ENCODE measurements around the gene KCNJ6. TPM values are rescaled to one million over a fixed set of nuclear protein-coding genes. Genes with fewer than 3 reads are reported as not detected.

KCNJ6 gene
- total and polyA plus RNA-seq, 2 experiments from 2014 or later: not detected

GRCh38 chr21:37871121-37871862 lies 45.0 kb downstream of the KCNJ6 start:
- Histone ChIP-seq H3K4me1 (ENCODE audit: low read depth) (no peaks in the 10 kb centered on the region), H3K27ac (no peak overlapping the region), H3K9me3 (ENCODE audit: low read depth) (no peaks in the 10 kb centered on the region), H3K36me3 (no peaks in the 10 kb centered on the region), H3K4me3 (no peak overlapping the region), H3K27me3 (no peaks in the 10 kb centered on the region)
- no peak for TF ChIP-seq CTCF (IDR thresholded peaks at IDR 0.05; ENCODE audit: low read depth, low read length)
- DNase-seq (ENCODE audit: low read depth in 1 of 2, low spot score in 1 of 2): peak in 1 of 2 donors; percentile 25

- no peaks in the 10 kb centered on the region for H3K27me3 ChIP-seq
- no peaks in the 10 kb centered on the region for H3K4me1 ChIP-seq (ENCODE audit: low read depth)
- H3K9me3 ChIP-seq (ENCODE audit: low read depth): no peaks in the 10 kb centered on the region
- no peak for DNase-seq (ENCODE audit: low read depth in 1 of 2, low spot score in 1 of 2)
- H3K4me3 ChIP-seq: no peak overlapping the region
- H3K36me3 ChIP-seq: no peaks in the 10 kb centered on the region
- TF ChIP-seq CTCF (IDR thresholded peaks at IDR 0.05; ENCODE audit: low read depth, low read length): no peak
- H3K27ac ChIP-seq: no peak overlapping the region
These were observed 46.0 kb downstream of the KCNJ6 start for GRCh38 chr21:37870221-37870620.

GRCh38 chr21:37869661-37870060 lies 46.6 kb downstream of the KCNJ6 start:
- Histone ChIP-seq H3K27ac (no peak overlapping the region), H3K9me3 (ENCODE audit: low read depth) (no peaks in the 10 kb centered on the region), H3K4me3 (no peak overlapping the region), H3K4me1 (ENCODE audit: low read depth) (no peaks in the 10 kb centered on the region), H3K27me3 (no peaks in the 10 kb centered on the region), H3K36me3 (no peaks in the 10 kb centered on the region)
- no peak for DNase-seq (ENCODE audit: low read depth in 1 of 2, low spot score in 1 of 2)
- TF ChIP-seq CTCF (IDR thresholded peaks at IDR 0.05; ENCODE audit: low read depth, low read length): no peak

GRCh38 chr21:37868446-37869295 lies 47.6 kb downstream of the KCNJ6 start:
- Histone ChIP-seq H3K4me1 (ENCODE audit: low read depth) (no peaks in the 10 kb centered on the region), H3K9me3 (ENCODE audit: low read depth) (no peaks in the 10 kb centered on the region), H3K36me3 (no peaks in the 10 kb centered on the region), H3K27me3 (no peaks in the 10 kb centered on the region), H3K4me3 (no peak overlapping the region), H3K27ac (no peak overlapping the region)
- no peak for DNase-seq (ENCODE audit: low read depth in 1 of 2, low spot score in 1 of 2)
- no peak for TF ChIP-seq CTCF (IDR thresholded peaks at IDR 0.05; ENCODE audit: low read depth, low read length)

- Histone ChIP-seq H3K9me3 (ENCODE audit: low read depth) (no peaks in the 10 kb centered on the region), H3K27ac (no peak overlapping the region), H3K4me1 (ENCODE audit: low read depth) (no peaks in the 10 kb centered on the region), H3K36me3 (no peaks in the 10 kb centered on the region), H3K4me3 (no peak overlapping the region), H3K27me3 (no peaks in the 10 kb centered on the region)
- no peak for DNase-seq (ENCODE audit: low read depth in 1 of 2, low spot score in 1 of 2)
- no peak for TF ChIP-seq CTCF (IDR thresholded peaks at IDR 0.05; ENCODE audit: low read depth, low read length)
These were observed 50.2 kb downstream of the KCNJ6 start for GRCh38 chr21:37866027-37866426.
